ENCODE measurements around the gene BPIFB4. TPM values are rescaled to one million over a fixed set of nuclear protein-coding genes. Genes with fewer than 3 reads are reported as not detected.

BPIFB4 gene
- total and polyA plus RNA-seq, 2 donors (not counting 3 experiments of a cell fraction or from before 2014, with no cell fraction given) = not detected

DNA sequence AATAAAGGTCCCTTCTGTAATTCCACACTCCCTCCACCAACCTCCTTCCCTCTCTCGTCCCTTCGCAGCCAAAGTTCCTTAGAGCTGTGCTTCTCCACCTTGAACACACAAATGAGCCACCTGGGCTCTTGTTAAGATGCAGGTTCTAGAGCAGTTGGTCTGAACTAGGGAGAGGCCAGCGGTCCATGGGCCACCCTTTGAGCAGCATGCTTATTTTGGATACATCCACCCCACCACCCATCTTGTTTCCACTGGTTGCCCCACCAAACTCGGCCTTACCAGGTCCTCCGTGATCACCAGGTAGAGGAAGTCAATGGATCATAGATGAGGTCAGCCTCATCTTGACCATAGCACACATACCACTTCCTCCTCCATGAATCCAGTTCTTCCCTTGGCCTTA, 81.2 kb downstream of the BPIFB4 start:
- H3K79me2 ChIP-seq (ENCODE audit: control insufficient read depth, insufficient read depth, low read length) = no peaks in the 10 kb centered on the region
- DNase-seq (ENCODE audit: low read depth, low spot score) = no peak
- no peak overlapping the region for H2AFZ ChIP-seq (ENCODE audit: low read depth, low read length)
- CTCF ChIA-PET = no interaction called here
- H3K4me1 ChIP-seq (ENCODE audit: control insufficient read depth, extremely low read depth, insufficient read depth, low read length) = no peaks in the 10 kb centered on the region
- no TSS peak for BruUV-seq (replicated peaks)
- no peak overlapping the region for H3K4me2 ChIP-seq (ENCODE audit: insufficient read depth, low read length)
- H3K27ac ChIP-seq (ENCODE audit: insufficient read depth, low read depth, low read length) = no peak overlapping the region
- no peak for FAIRE-seq
- intact Hi-C loops (cut with micrococcal nuclease) = no loop called here
- no peak overlapping the region for H3K4me3 ChIP-seq (replicated peaks in 1 of 3; ENCODE audit: insufficient read depth in 1 of 3, low read depth in 1 of 3, low read length in 3 of 3)
- TF ChIP-seq MYC (IDR thresholded peaks at IDR 0.05; ENCODE audit: low read depth, low read length) (no peak), GATA2 (IDR thresholded peaks at IDR 0.05; ENCODE audit: insufficient read depth, insufficient read length, low read depth, low read length) (no peak), POLR2A (IDR thresholded peaks at IDR 0.05; ENCODE audit: low read depth, low read length) (no peak), FOS (IDR thresholded peaks at IDR 0.05; ENCODE audit: borderline replicate concordance, insufficient read depth, low read length) (no peak), JUN (IDR thresholded peaks at IDR 0.05; ENCODE audit: borderline replicate concordance, insufficient read depth, insufficient read length, low read depth) (no peak), EZH2 (IDR thresholded peaks at IDR 0.05; ENCODE audit: borderline replicate concordance, low read depth, low read length, severe bottlenecking) (no peak), POLR2AphosphoS5 (IDR thresholded peaks at IDR 0.05; ENCODE audit: insufficient read depth, low read depth, low read length) (no peak)
- TF ChIP-seq, protein P1, sequence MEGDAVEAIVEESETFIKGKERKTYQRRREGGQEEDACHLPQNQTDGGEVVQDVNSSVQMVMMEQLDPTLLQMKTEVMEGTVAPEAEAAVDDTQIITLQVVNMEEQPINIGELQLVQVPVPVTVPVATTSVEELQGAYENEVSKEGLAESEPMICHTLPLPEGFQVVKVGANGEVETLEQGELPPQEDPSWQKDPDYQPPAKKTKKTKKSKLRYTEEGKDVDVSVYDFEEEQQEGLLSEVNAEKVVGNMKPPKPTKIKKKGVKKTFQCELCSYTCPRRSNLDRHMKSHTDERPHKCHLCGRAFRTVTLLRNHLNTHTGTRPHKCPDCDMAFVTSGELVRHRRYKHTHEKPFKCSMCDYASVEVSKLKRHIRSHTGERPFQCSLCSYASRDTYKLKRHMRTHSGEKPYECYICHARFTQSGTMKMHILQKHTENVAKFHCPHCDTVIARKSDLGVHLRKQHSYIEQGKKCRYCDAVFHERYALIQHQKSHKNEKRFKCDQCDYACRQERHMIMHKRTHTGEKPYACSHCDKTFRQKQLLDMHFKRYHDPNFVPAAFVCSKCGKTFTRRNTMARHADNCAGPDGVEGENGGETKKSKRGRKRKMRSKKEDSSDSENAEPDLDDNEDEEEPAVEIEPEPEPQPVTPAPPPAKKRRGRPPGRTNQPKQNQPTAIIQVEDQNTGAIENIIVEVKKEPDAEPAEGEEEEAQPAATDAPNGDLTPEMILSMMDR (IDR thresholded peaks at IDR 0.05; ENCODE audit: extremely low read depth in 1 of 2, insufficient read depth in 1 of 2, low read depth in 1 of 2, low read length in 2 of 2) = no peak
- TF ChIP-seq, protein P2, sequence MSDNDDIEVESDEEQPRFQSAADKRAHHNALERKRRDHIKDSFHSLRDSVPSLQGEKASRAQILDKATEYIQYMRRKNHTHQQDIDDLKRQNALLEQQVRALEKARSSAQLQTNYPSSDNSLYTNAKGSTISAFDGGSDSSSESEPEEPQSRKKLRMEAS (IDR thresholded peaks at IDR 0.05; ENCODE audit: insufficient read depth, insufficient read length) = no peak
- dilution Hi-C loops (cut with MboI; ENCODE audit: extremely low pct_ligation_motif_present, low sequenced_read_pairs) = no loop called here
- H3K27me3 ChIP-seq (ENCODE audit: control insufficient read depth in 2 of 2, insufficient read depth in 2 of 2, low read length in 2 of 2) = no peaks in the 10 kb centered on the region
- H3K9me1 ChIP-seq (replicated peaks; ENCODE audit: control insufficient read depth, extremely low read depth, insufficient read depth, low read length) = no peaks in the 10 kb centered on the region
- H4K20me1 ChIP-seq (replicated peaks; ENCODE audit: control insufficient read depth, extremely low read depth, insufficient read depth, low read length) = no peaks in the 10 kb centered on the region
- no peaks in the 10 kb centered on the region for H3K36me3 ChIP-seq (ENCODE audit: control insufficient read depth in 2 of 2, extremely low read depth in 1 of 2, insufficient read depth in 2 of 2, low read length in 2 of 2)
- no peaks in the 10 kb centered on the region for H3K9me3 ChIP-seq (replicated peaks; ENCODE audit: control insufficient read depth, insufficient read depth, low read length)
- POLR2A ChIA-PET = no interaction called here
- H3K9ac ChIP-seq (replicated peaks; ENCODE audit: extremely low read depth, insufficient read depth, low read length) = no peak overlapping the region

Other genes with a start within 250 kb of the BPIFB4 start
- 0.31 and 0.60 TPM in 2 replicates for gene EFCAB8, start 220.7 kb upstream of the BPIFB4 start, total RNA-seq
- 0.01 and 0.08 TPM in 2 replicates for gene EFCAB8, start 220.7 kb upstream of the BPIFB4 start, polyA plus RNA-seq
- not detected in 2 replicates for gene SUN5, start 75.2 kb upstream of the BPIFB4 start, total RNA-seq
- not detected in 2 replicates for gene SUN5, start 75.2 kb upstream of the BPIFB4 start, polyA plus RNA-seq
- not detected in 2 replicates for gene BPIFB2, start 71.9 kb upstream of the BPIFB4 start, total RNA-seq
- gene BPIFB2, start 71.9 kb upstream of the BPIFB4 start, polyA plus RNA-seq = not detected in 2 replicates
- gene BPIFB6, start 48.0 kb upstream of the BPIFB4 start, total RNA-seq = not detected in 2 replicates
- not detected in 2 replicates for gene BPIFB6, start 48.0 kb upstream of the BPIFB4 start, polyA plus RNA-seq
- gene BPIFB3, start 25.7 kb upstream of the BPIFB4 start, total RNA-seq = not detected in 2 replicates
- not detected in 2 replicates for gene BPIFB3, start 25.7 kb upstream of the BPIFB4 start, polyA plus RNA-seq
- gene BPIFA2, start 88.5 kb downstream of the BPIFB4 start, total RNA-seq = not detected in 2 replicates
- gene BPIFA2, start 88.5 kb downstream of the BPIFB4 start, polyA plus RNA-seq = not detected in 2 replicates
- not detected in 2 replicates for gene BPIFA3, start 137.7 kb downstream of the BPIFB4 start, total RNA-seq
- not detected in 2 replicates for gene BPIFA3, start 137.7 kb downstream of the BPIFB4 start, polyA plus RNA-seq
- gene BPIFA1, start 156.4 kb downstream of the BPIFB4 start, total RNA-seq = not detected in 2 replicates
- gene BPIFA1, start 156.4 kb downstream of the BPIFB4 start, polyA plus RNA-seq = not detected in 2 replicates
- gene BPIFB1, start 203.6 kb downstream of the BPIFB4 start, total RNA-seq = not detected in 2 replicates
- not detected in 2 replicates for gene BPIFB1, start 203.6 kb downstream of the BPIFB4 start, polyA plus RNA-seq